Activated gamma-delta T cell treated with anti-CD3 and anti-CD28 coated beads, Interleukin-2, amount 50 U/mL, for 16 hours (primary cell): ENCODE measurements around the gene SPATA9.

Source experiments
- DNase-seq: peaks from one replicate; pipeline ENCODE4 v3.0.0-alpha.2; 2020; ENCODE audit warnings: low read depth

Gene SPATA9

GRCh38 chr5:95619514-95620029, 63.2 kb downstream of the SPATA9 start:
- DNase-seq, result no peak

GRCh38 chr5:95619096-95619495, 63.7 kb downstream of the SPATA9 start:
- no peak for DNase-seq

GRCh38 chr5:95617057-95617456, 65.7 kb downstream of the SPATA9 start:
- DNase-seq, result no peak

- no peak for DNase-seq
Observed at GRCh38 chr5:95615164-95615467, 67.7 kb downstream of the SPATA9 start.

- no peak for DNase-seq
Observed at GRCh38 chr5:95613514-95613913, 69.3 kb downstream of the SPATA9 start.

GRCh38 chr5:95611396-95611795, 71.4 kb downstream of the SPATA9 start:
- no peak for DNase-seq

- DNase-seq, result no peak
Observed at GRCh38 chr5:95610546-95610945, 72.2 kb downstream of the SPATA9 start.

GRCh38 chr5:95609711-95610110, 73.1 kb downstream of the SPATA9 start:
- DNase-seq, result no peak
